GM12891 (cell line): ENCODE data around the gene PBXIP1.

Experiments
- DNase-seq: peaks from one replicate; pipeline ENCODE4 v3.0.0; 2011; ENCODE audit warnings: low spot score; ENCODE audit not compliant: insufficient read length
- FAIRE-seq: peaks from 2 replicates; lab custom pipeline; 2011; peaks lifted over from hg19 to GRCh38; lab: Jason Lieb, UNC
- PAX5 ChIP-seq: IDR thresholded peaks from 2 replicates; pipeline ENCODE4 v1.6.1; 2011; ENCODE audit warnings: low read length, moderate library complexity, mild to moderate bottlenecking; ENCODE audit not compliant: insufficient read depth, severe bottlenecking
- POLR2A ChIP-seq: IDR thresholded peaks from 2 replicates; pipeline ENCODE4 v1.6.1; 2011; ENCODE audit warnings: low read depth, low read length, control low read depth
- POLR2AphosphoS5 ChIP-seq: IDR thresholded peaks from 2 replicates; pipeline ENCODE4 v1.6.1; 2011; ENCODE audit warnings: low read depth, low read length, control low read depth
- POU2F2 ChIP-seq: IDR thresholded peaks from 2 replicates; pipeline ENCODE4 v1.6.1; 2011; ENCODE audit warnings: low read depth, mild to moderate bottlenecking, control low read depth, low read length, moderate library complexity
- SPI1 ChIP-seq: IDR thresholded peaks from 2 replicates; pipeline ENCODE4 v1.6.1; 2011; ENCODE audit warnings: low read depth, low read length, control low read depth
- TAF1 ChIP-seq: IDR thresholded peaks from 2 replicates; pipeline ENCODE4 v1.6.1; 2011; ENCODE audit warnings: low read depth, low read length, control low read depth

The PBXIP1 gene

DNA sequence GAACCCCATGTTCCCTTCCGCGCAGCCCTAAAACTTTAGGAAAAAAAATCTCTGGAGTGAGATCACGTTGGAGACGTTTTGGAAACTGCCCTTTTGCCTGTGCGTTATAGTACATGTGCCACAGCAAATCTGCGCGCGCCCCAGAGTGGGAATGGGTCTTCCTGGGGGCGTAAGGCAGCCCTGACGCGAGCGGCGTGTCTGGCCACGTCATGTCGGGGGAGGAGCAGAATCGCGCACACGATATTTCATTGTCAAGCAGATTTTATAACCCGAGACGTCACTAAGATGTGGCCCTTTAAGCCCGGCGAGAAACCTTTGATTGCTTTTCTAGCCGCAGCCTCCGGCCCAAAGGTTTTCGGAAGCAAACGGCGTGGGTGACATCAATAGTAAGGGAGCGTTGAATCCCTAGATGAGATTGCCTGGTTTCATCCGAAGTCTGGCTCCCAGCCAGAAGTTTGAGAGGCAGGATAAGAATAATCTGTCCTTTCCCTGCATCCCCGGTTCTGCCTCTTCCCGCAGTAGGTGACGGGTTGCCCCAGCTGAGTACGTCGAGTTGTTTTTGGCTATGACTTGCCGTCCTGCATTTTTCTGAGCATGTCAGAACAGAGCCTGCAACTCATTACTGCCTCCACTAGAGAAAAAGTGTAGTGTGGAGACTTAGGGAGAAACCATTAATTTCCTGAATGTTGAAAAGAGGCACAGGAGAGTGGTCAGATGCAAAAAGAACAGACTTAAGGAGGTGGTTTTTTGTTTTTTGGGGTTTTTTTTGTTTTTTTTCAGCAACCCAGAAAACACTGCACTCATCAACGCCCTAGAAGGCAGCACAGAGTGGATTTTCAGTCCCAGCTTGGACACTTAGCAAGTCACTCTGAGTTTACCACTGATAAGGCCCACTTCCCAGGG lies 18.6 kb downstream of the PBXIP1 start:
- no peak for FAIRE-seq
- 0 out of 2 replicates have a peak, but pooled peaks have one; percentile 36 for TF ChIP-seq POLR2A
- peak; percentile 61; the same call in 1 of the 2 replicates for TF ChIP-seq TAF1
- TF ChIP-seq SPI1, result no peak
- no peak for TF ChIP-seq POU2F2
- TF ChIP-seq POLR2AphosphoS5, result no peak
- no peak for TF ChIP-seq PAX5
- peak; percentile 66 for DNase-seq

DNA sequence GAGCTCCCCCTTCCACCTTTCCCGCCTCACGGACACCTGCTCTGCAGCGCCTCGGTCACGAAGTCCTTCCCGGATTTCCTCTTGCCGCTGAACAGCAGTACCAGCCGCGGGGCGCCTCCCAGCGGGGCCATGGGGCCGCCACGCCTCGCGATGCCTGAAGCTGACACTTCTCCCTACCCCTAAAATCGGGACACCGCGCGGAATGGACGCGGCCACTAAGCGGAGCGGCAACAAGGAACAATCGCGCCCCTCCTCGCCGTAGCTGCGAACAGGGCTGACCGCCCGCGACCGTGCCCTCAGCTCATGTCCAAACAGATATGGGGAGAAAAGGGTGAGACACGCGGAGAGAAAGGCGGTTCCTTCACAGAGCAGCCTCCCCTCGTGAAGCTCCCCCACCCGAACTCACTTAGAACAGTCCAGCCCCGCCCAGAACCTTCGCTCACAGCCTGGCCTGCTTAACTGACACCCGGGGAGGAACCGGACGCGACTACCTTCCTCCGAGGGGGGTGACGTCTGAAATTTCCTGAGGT lies 19.3 kb downstream of the PBXIP1 start, which contains the start of gene PMVK:
Gene PMVK (minus strand): TSS at position 165 of the 530 bp plus-strand sequence. CDS start 34 bp downstream, at position 131.
- peak; percentile 90 for FAIRE-seq
- TF ChIP-seq SPI1, result 0 out of 2 replicates have a peak, but pooled peaks have one; percentile 9
- 0 out of 2 replicates have a peak, but pooled peaks have one; percentile 25 for TF ChIP-seq POU2F2
- TF ChIP-seq PAX5, result no peak
- TF ChIP-seq TAF1, result peak; percentile 65
- TF ChIP-seq POLR2AphosphoS5, result peak; percentile 87
- TF ChIP-seq POLR2A, result peak; percentile 87
- DNase-seq, result peak; percentile 90

DNA sequence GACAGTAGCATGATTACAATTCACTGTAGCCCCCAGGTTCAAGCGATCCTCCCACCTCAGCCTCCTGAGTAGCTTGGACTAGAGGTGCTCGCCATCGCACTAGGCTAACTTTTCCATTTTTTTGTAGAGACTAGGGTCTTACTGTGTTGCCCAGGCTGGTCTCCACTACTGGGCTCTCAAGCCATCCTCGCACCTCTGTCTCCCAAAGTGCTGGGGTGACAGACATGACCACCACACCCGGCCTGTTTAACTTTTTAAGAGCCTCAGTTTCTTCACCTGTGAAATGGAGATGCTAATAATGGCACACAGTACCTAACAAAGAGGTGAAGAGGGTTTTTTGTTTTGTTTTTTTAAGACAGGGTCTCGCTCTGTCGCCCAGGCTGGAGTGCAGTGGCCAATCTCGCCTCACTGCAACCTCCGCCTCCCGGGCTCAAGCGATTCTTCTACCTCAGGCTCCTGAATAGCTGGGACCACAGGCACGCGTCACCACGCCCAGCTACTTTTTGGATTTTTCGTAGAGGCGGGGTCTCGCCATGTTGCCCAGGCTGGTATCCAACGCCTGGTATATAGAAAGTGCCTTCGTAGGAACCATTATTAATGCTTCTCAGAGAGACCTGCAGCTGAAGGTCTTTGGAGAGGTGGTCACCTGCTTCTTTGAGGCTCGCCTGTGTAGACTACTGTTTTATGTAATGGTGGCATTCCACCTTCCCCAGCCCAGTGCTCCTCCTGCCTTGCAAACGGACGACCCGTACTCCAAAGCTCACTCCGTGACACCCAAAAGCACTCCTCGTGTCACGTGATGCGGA lies 19.9 kb downstream of the PBXIP1 start:
- DNase-seq, result no peak
- FAIRE-seq, result no peak
- TF ChIP-seq PAX5, result no peak
- TF ChIP-seq TAF1, result no peak
- TF ChIP-seq POLR2AphosphoS5, result no peak
- TF ChIP-seq POU2F2, result no peak
- TF ChIP-seq POLR2A, result no peak
- TF ChIP-seq SPI1, result no peak

DNA sequence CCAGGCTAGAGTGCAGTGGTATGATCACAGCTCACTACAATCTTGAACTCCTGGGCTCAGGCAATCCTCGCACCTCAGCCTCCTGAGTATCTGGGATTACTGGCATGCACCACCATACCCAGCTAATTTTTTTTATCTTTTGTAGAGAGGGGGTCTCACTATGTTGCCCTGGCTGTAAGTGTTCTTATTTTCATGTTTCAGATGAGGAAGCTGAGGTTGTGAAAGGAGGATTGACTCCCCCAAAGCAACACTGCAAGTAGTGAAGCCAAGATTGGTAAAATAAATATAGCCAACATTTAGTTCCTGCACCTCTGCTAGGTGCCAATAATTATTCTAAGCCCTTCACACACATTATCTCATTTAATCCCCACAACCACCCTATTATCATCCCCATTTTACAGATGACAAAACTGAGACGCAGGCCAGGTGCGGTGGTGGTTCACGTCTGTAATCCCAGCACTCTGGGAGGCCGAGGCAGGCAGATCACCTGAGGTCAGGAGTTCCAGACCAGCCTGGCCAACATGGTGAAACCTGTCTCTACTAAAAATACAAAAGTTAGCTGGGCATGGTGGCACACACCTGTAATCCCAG lies 21.4 kb downstream of the PBXIP1 start:
- DNase-seq, result no peak
- FAIRE-seq, result no peak
- TF ChIP-seq POU2F2 (no peak), POLR2A (no peak), TAF1 (no peak), SPI1 (no peak), POLR2AphosphoS5 (no peak), PAX5 (no peak)

DNA sequence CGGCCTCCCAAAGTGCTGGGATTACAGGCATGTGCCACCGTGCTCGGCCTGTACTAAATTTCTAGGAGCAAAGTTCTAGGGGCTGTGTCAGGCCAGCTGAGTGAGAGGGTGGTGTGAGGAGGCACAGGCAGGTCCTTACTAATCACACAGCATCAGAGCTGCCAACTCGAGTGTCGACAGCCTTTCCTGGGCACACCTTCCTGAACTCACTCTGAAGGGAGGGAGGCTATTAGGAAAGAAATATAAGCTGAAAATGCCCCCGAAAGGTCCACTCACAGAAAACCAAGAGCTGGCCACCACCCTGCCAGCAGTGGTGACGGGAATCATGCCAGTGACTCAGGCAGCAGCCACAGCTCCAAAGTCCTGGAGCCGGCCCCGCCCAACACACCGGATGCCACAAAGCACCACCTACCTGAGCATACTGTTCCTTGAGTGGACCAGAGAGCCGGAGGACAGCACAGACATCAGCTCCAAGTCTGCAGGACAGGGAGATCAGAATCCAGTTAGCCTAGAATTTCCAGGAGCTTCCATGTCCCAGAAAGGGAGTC lies 23.9 kb downstream of the PBXIP1 start:
- DNase-seq (no peak), FAIRE-seq (no peak)
- no peak for TF ChIP-seq SPI1
- TF ChIP-seq POLR2AphosphoS5, result no peak
- no peak for TF ChIP-seq POU2F2
- no peak for TF ChIP-seq TAF1
- no peak for TF ChIP-seq POLR2A
- TF ChIP-seq PAX5, result no peak

DNA sequence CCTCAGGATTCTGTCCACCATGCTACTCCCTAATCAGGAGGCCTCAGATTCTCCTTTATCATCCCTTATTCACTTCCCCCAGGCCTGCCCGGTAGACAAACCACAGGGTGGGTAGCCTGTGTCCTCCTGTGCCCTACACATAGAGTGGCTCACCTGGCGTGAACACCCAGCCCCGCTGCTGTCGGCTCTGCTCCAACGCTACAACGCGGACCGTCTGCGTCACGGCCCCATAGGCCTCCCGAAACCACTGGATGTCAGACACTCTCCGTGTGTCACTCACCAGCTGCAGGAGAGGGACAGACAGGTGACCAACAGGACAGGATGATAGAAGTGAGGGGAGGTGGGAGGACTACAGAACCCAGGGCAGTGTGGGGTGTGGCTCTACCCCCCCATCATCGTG lies 29.7 kb downstream of the PBXIP1 start:
- TF ChIP-seq POU2F2 (no peak), PAX5 (no peak), SPI1 (no peak), TAF1 (no peak), POLR2A (no peak), POLR2AphosphoS5 (no peak)
- DNase-seq, result no peak
- no peak for FAIRE-seq

DNA sequence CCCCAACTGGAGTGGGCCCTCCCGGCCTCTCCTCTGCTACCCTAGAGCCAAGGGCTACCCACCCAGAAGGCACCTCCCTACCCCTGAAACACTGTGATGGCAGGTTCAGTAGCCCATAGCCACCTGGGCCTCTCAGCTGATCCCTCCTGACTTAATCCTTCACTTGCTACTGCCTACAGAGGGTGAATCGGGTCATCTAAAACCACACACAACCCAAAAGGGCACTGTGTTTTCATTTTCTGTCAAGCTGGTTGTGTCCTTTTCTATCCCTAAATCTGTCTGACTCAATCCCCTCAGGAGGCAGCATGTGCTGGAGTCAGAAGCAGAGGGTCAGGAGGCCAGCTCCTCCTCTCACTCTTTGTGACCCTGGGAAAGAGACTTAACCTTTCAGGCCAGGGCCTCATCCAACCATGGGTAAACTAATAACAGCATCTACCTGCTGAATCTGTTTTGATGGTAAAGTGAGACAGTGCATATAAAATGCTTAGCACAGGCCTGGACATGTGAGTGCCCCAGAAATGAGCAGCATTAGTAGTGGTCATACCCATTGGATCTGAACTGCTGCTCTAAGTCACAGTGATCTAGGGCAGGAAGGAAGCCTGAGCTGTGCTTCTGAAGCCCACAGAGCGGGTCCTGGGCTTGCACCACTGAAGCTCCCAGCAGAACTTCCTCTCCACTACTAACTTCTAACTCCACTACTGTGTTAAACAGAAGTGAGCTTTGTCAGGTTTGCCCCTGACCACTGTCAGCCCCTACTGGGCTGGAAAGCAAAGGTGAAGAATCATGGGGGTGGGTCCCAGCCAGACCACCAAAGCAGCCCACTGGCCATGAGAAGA lies 30.3 kb downstream of the PBXIP1 start:
- DNase-seq (no peak), FAIRE-seq (no peak)
- no peak for TF ChIP-seq SPI1
- TF ChIP-seq POLR2AphosphoS5, result no peak
- TF ChIP-seq POU2F2, result no peak
- no peak for TF ChIP-seq PAX5
- TF ChIP-seq TAF1, result no peak
- no peak for TF ChIP-seq POLR2A

DNA sequence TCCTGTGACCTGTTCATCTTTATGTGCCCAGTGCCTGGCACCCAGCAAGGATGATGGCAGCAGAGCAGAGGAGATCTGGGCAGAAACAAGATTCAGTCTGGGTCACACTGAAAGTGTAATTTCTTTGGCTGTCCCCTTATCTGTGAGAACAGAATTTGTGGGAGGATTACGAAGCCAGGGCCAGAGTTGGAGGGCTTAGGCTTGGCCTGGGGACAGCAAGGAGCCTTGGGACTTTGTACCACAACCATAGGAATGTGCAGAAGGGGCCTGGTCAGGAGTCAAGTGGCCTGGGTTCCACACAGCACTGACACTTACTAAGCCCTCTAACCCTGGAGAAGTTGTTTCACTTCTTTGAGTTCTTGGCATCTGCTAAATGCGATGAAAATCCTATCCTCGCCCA lies 32.2 kb downstream of the PBXIP1 start:
- no peak for FAIRE-seq
- DNase-seq, result no peak
- TF ChIP-seq PAX5, result no peak
- no peak for TF ChIP-seq POLR2A
- no peak for TF ChIP-seq SPI1
- no peak for TF ChIP-seq POU2F2
- TF ChIP-seq TAF1, result no peak
- no peak for TF ChIP-seq POLR2AphosphoS5
